A549 (cell line): ENCODE data around the gene PLCL1. TPM values are rescaled to one million over a fixed set of nuclear protein-coding genes. Genes with fewer than 3 reads are reported as not detected.

Source experiments
- ATAC-seq, 2 experiments: fragments of 200-7000 bp in 1 of 2; fragments of >200 bp in 1 of 2; cut with Nextera tagmentation in 1 of 2; cut with Tn5 transposase in 1 of 2; 3 replicates each; pipeline versions ENCODE4 v1.8.0 to v1.9.1; 2018 to 2020; ENCODE audit warnings: mild to moderate bottlenecking in 1 of 2, moderate library complexity in 1 of 2
- CTCF ChIA-PET: fragments of 300-600 bp; sonication (Branson Sonifier 250); formaldehyde crosslinking; extraction: SDS; loops from one replicate; lab custom pipeline; 2021; ENCODE audit warnings: antibody characterized with exemption, inconsistent platforms; lab: Yijun Ruan, JAX
- POLR2A ChIA-PET: fragments of 350-600 bp; formaldehyde crosslinking; extraction: SDS; loops from one replicate; lab custom pipeline; 2021; ENCODE audit warnings: antibody characterized with exemption, inconsistent platforms; lab: Yijun Ruan, JAX
- DNase-seq, 2 experiments: peaks; one replicate each; pipeline versions ENCODE4 v3.0.0 to v3.0.0-alpha.2; 2011 to 2016; ENCODE audit warnings: low read depth in 1 of 2, low spot score in 1 of 2
- FAIRE-seq: peaks from 2 replicates; lab custom pipeline; 2011; peaks lifted over from hg19 to GRCh38; lab: Jason Lieb, UNC
- H3K27ac ChIP-seq, 2 experiments: fragments of >200 bp; sonication (Bioruptor Twin); formaldehyde crosslinking; 3 replicates each; pipeline ENCODE4 v1.5.1; 2016 to 2017
- H3K4me1 ChIP-seq: fragments of >200 bp; sonication (Bioruptor Twin); formaldehyde crosslinking; 3 replicates; pipeline ENCODE4 v1.6.1; 2016
- H3K4me2 ChIP-seq: fragments of >200 bp; sonication (Bioruptor Twin); formaldehyde crosslinking; 3 replicates; pipeline ENCODE4 v1.6.1; 2016
- H3K4me3 ChIP-seq: fragments of >200 bp; sonication (Bioruptor Twin); formaldehyde crosslinking; 3 replicates; pipeline ENCODE4 v1.5.1; 2016
- H3K9me3 ChIP-seq: fragments of >200 bp; sonication (Bioruptor Twin); formaldehyde crosslinking; 3 replicates; pipeline ENCODE4 v1.6.1; 2016
- CBX2 ChIP-seq: fragments of 200-600 bp; sonication (generic); IDR thresholded peaks from 2 replicates; pipeline ENCODE4 v1.6.1; 2016; ENCODE audit warnings: low read depth, mild to moderate bottlenecking, borderline replicate concordance
- CBX8 ChIP-seq: fragments of 200-600 bp; sonication (generic); IDR thresholded peaks from 2 replicates; pipeline ENCODE4 v1.6.1; 2016
- CHD4 ChIP-seq: fragments of 200-600 bp; sonication (generic); IDR thresholded peaks from 2 replicates; pipeline ENCODE4 v1.6.1; 2016; ENCODE audit warnings: antibody characterized with exemption, mild to moderate bottlenecking, borderline replicate concordance
- E2F6 ChIP-seq: IDR thresholded peaks from 2 replicates; pipeline ENCODE4 v1.6.1; 2012; ENCODE audit warnings: low read depth, borderline replicate concordance
- EHMT2 ChIP-seq: fragments of 200-600 bp; sonication (generic); IDR thresholded peaks from 2 replicates; pipeline ENCODE4 v1.6.1; 2016; ENCODE audit warnings: antibody characterized with exemption, low read depth, mild to moderate bottlenecking, moderate library complexity
- HDAC2 ChIP-seq: fragments of 200-600 bp; sonication (generic); IDR thresholded peaks from 2 replicates; pipeline ENCODE4 v1.6.1; 2016
- HES2 ChIP-seq: fragments of >200 bp; sonication (Bioruptor Twin); formaldehyde crosslinking; IDR thresholded peaks from 2 replicates; pipeline ENCODE4 v1.6.1; 2016
- HEYL ChIP-seq: fragments of 250-450 bp; sonication (Bioruptor Pico); IDR thresholded peaks from 2 replicates; pipeline ENCODE4 v1.8.0; 2021; ENCODE audit warnings: mild to moderate bottlenecking, moderate library complexity
- JUN ChIP-seq, 2 experiments: fragments of >200 bp; sonication (Bioruptor Twin); formaldehyde crosslinking; IDR thresholded peaks; 2 replicates in 1 of 2; 3 replicates in 1 of 2; pipeline ENCODE4 v1.6.1; 2016 to 2017
- MAFK ChIP-seq: fragments of 450-650 bp; IDR thresholded peaks from 2 replicates; pipeline ENCODE4 v1.6.1; 2014; ENCODE audit not compliant: partially characterized antibody
- MYC ChIP-seq: IDR thresholded peaks from 2 replicates; pipeline ENCODE4 v1.6.1; 2012; ENCODE audit warnings: mild to moderate bottlenecking, inconsistent platforms, low read length, improper control_type of control experiment, borderline replicate concordance
- POLR2A ChIP-seq: IDR thresholded peaks from 2 replicates; pipeline ENCODE4 v1.6.1; 2012; ENCODE audit warnings: mild to moderate bottlenecking, low read length
- POLR2AphosphoS2 ChIP-seq: conservative IDR thresholded peaks from 2 replicates; pipeline ENCODE4 v1.6.1; 2012; ENCODE audit warnings: low read length, improper control_type of control experiment, inconsistent platforms
- RARB ChIP-seq: fragments of 250-450 bp; sonication (Bioruptor Pico); IDR thresholded peaks from 2 replicates; pipeline ENCODE4 v1.8.0; 2021; ENCODE audit warnings: mild to moderate bottlenecking, moderate library complexity
- REST ChIP-seq: fragments of 200-600 bp; sonication (generic); IDR thresholded peaks from 2 replicates; pipeline ENCODE4 v1.6.1; 2016; ENCODE audit warnings: antibody characterized with exemption, mild to moderate bottlenecking, moderate library complexity
- SREBF2 ChIP-seq: fragments of 450-650 bp; IDR thresholded peaks from 2 replicates; pipeline ENCODE4 v1.6.1; 2014; ENCODE audit warnings: mild to moderate bottlenecking, moderate library complexity
- TFCP2L1 ChIP-seq: fragments of 250-450 bp; sonication (Bioruptor Pico); IDR thresholded peaks from 2 replicates; pipeline ENCODE4 v1.5.0; 2021; ENCODE audit warnings: mild to moderate bottlenecking
- TP53 ChIP-seq: fragments of 250-450 bp; sonication (Bioruptor Pico); IDR thresholded peaks from 2 replicates; pipeline ENCODE4 v1.5.0; 2021; ENCODE audit warnings: mild to moderate bottlenecking, moderate library complexity
- ZC3H11A ChIP-seq: fragments of 450-650 bp; IDR thresholded peaks from 2 replicates; pipeline ENCODE4 v1.6.1; 2014; ENCODE audit warnings: antibody characterized with exemption, mild to moderate bottlenecking
- ZNF302 ChIP-seq: fragments of 250-450 bp; sonication (Bioruptor Pico); IDR thresholded peaks from 2 replicates; pipeline ENCODE4 v1.9.0; 2021; ENCODE audit warnings: inconsistent platforms, mild to moderate bottlenecking, moderate library complexity
- WGBS: methylation state at CpG from one replicate; pipeline ENCODE4 v1.1.6; 2017; ENCODE audit errors: missing lambda C conversion rate; 5-methylcytosine and 5-hydroxymethylcytosine counted together
- polyA plus RNA-seq, 4 experiments: library from polyadenylated mRNA; depleted of rRNA in 3 of 4; stranded (reverse); fragments of >200 nt; fragmentation: RNase III in 1 of 4; extraction: RNeasy Plus Mini Kit Qiagen cat#74134 plus additional on column Dnase treatment in 1 of 4; gene quantifications; 2 replicates in 3 of 4; 3 replicates in 1 of 4; pipeline ENCODE4 v1.2.3, GENCODE V29; 2011 to 2017
- TF ChIP-seq, protein P1 (sequence below): fragments of 250-450 bp; sonication (Bioruptor Pico); IDR thresholded peaks from 2 replicates; pipeline ENCODE4 v1.5.0; 2020; ENCODE audit warnings: low read depth, mild to moderate bottlenecking, moderate library complexity

Gene PLCL1
- polyA plus RNA-seq, 2 of the 4 experiments (the other 2 are of a cell fraction), result 0.03 TPM

GRCh38 chr2:198143793-198144192 is 339.4 kb downstream of the PLCL1 start:
- H3K4me1 ChIP-seq, result no peaks in the 10 kb centered on the region
- no peak overlapping the region for H3K4me2 ChIP-seq
- DNase-seq, result no peak
- H3K4me3 ChIP-seq, result no peak overlapping the region
- ChIA-PET CTCF (interaction anchor here (1.7 kb wide), 1 partner anchor 16 kb away, joined by 6 read pairs; no protein-coding TSS in a partner anchor), POLR2A (no interaction called here)
- TF ChIP-seq MYC, result no peak
- no peak for TF ChIP-seq POLR2A
- no peak for TF ChIP-seq SREBF2
- TF ChIP-seq, protein P1, sequence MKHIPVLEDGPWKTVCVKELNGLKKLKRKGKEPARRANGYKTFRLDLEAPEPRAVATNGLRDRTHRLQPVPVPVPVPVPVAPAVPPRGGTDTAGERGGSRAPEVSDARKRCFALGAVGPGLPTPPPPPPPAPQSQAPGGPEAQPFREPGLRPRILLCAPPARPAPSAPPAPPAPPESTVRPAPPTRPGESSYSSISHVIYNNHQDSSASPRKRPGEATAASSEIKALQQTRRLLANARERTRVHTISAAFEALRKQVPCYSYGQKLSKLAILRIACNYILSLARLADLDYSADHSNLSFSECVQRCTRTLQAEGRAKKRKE (CRISPR knock-in tag), result no peak
- TF ChIP-seq POLR2AphosphoS2, result no peak
- no peak for TF ChIP-seq EHMT2
- TF ChIP-seq HEYL, result no peak
- no peak for TF ChIP-seq CBX8
- no peak for TF ChIP-seq JUN (IDR thresholded peaks at IDR 0.05)
- no peak for TF ChIP-seq CHD4
- no peak for TF ChIP-seq E2F6
- no peak for TF ChIP-seq ZC3H11A
- TF ChIP-seq RARB (CRISPR knock-in tag), result no peak
- no peak for TF ChIP-seq TP53 (CRISPR knock-in tag)
- 3% methylated on average over 1 of the region's 1 CpG for WGBS
- no peak for FAIRE-seq
- no peak for ATAC-seq
- no peaks in the 10 kb centered on the region for H3K9me3 ChIP-seq
- no peak overlapping the region for H3K27ac ChIP-seq

DNA sequence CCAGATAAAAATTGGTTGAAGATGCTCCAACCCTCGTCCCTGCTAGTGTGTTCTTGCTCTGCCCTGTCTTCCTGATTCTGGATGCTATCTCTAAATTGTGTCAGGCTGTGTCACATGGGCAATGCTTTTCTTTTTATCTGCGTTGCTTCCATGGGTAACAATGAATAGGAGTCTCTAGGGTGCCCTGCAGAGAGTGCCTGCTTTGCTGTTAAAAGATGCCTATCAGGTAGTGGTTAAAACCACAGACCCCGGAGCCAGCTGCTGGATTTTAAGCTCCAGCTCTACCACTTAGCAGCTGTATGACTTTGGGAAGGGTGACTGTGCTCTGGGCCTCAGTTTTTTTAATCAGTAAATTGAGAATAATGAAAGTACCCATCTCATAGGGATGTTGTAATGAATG is 340.3 kb downstream of the PLCL1 start:
- ChIA-PET CTCF (interaction anchor here (1.7 kb wide), 1 partner anchor 17 kb away, joined by 6 read pairs; no protein-coding TSS in a partner anchor), POLR2A (no interaction called here)
- Histone ChIP-seq H3K4me2 (no peak overlapping the region), H3K27ac (no peak overlapping the region), H3K4me3 (no peak overlapping the region), H3K9me3 (no peaks in the 10 kb centered on the region), H3K4me1 (no peaks in the 10 kb centered on the region)
- FAIRE-seq (no peak), DNase-seq (no peak), ATAC-seq (no peak)
- WGBS, result 1% methylated on average over 3 of the region's 3 CpGs
- no peak for TF ChIP-seq MAFK
- no peak for TF ChIP-seq TFCP2L1 (CRISPR knock-in tag)
- no peak for TF ChIP-seq HES2
- no peak for TF ChIP-seq MYC
- TF ChIP-seq HDAC2, result no peak
- no peak for TF ChIP-seq POLR2AphosphoS2
- no peak for TF ChIP-seq E2F6
- TF ChIP-seq ZNF302 (CRISPR knock-in tag), result no peak
- no peak for TF ChIP-seq RARB (CRISPR knock-in tag)

DNA sequence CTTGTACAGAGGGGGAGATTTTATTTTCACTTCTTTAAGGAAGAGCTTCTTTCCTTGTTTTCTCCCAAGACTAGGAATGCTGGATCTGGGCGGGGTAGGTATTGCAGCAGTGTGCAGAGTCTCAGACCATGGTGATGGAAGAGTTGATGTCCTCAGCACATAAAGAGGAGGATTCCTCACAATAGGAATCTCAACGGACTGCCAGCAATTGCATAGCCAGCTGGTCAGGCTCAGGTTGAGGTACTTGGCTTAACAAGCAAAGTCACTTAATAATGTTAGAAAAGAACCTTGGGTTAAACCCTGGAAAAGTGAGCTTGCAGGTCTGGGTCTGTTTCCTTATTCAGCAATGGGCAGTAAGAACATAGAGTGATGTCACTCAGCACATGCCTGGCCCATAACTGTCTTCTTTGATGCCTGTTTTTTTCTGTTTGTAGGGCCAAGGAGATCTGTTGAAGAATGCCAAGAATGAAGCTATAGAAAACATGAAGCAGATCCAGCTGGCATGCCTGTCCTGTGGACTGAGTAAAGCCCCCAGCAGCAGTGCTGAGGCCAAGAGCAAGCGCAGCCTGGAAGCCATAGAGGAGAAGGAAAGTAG is 342.1 kb downstream of the PLCL1 start:
- POLR2A ChIA-PET, result no interaction called here
- FAIRE-seq (no peak), ATAC-seq (no peak), DNase-seq (no peak)
- no peak for TF ChIP-seq REST
- no peak for TF ChIP-seq CHD4
- no peak for TF ChIP-seq JUN (IDR thresholded peaks at IDR 0.05)
- TF ChIP-seq CBX2, result no peak
- CTCF ChIA-PET, result no interaction called here
- Histone ChIP-seq H3K4me2 (no peak overlapping the region), H3K4me3 (no peak overlapping the region), H3K4me1 (no peaks in the 10 kb centered on the region), H3K27ac (no peak overlapping the region), H3K9me3 (no peaks in the 10 kb centered on the region)
- 2% methylated on average over 3 of the region's 3 CpGs for WGBS
